PC-9 (cell line): ENCODE measurements around the gene SCP2. TPM values are rescaled to one million over a fixed set of nuclear protein-coding genes. Genes with fewer than 3 reads are reported as not detected.

Source experiments
- BruUV-seq: library from RNA; stranded (reverse); fragments of 400-500 nt; replicated peaks from 2 replicates; lab custom pipeline; 2021; lab: Mats Ljungman, UMichigan
- CTCF ChIA-PET: fragments of 300-600 bp; sonication (Branson Sonifier 250); formaldehyde crosslinking; loops from one replicate; lab custom pipeline; 2022; ENCODE audit warnings: antibody characterized with exemption; lab: Charles Lee
- POLR2A ChIA-PET: fragments of 300-600 bp; sonication (Branson Sonifier 250); formaldehyde crosslinking; loops from one replicate; lab custom pipeline; 2022; ENCODE audit warnings: antibody characterized with exemption; ENCODE audit not compliant: unreplicated experiment; lab: Charles Lee
- DNase-seq, 2 experiments: peaks; one replicate each; pipeline versions ENCODE4 v3.0.0 to v3.0.0-alpha.2; 2015 to 2022; ENCODE audit warnings: mixed read lengths in 1 of 2
- H2AFZ ChIP-seq: fragments of 200-600 bp; sonication (generic); 2 replicates; pipeline ENCODE4 v1.8.1; 2017; ENCODE audit warnings: antibody characterized with exemption
- H3F3A ChIP-seq: fragments of 200-600 bp; sonication (generic); 2 replicates; pipeline ENCODE4 v1.8.1; 2017; ENCODE audit warnings: antibody characterized with exemption, mild to moderate bottlenecking, low read depth; ENCODE audit not compliant: insufficient read depth
- H3K27ac ChIP-seq: fragments of 200-600 bp; sonication (generic); 2 replicates; pipeline ENCODE4 v1.6.1; 2016; ENCODE audit warnings: mixed run types
- H3K27me3 ChIP-seq: fragments of 200-600 bp; sonication (generic); 2 replicates; pipeline ENCODE4 v1.6.1; 2016; ENCODE audit warnings: low read depth, mixed run types; ENCODE audit not compliant: insufficient read depth
- H3K36me3 ChIP-seq: fragments of 200-600 bp; sonication (generic); 2 replicates; pipeline ENCODE4 v1.6.1; 2016; ENCODE audit warnings: low read depth, mixed run types
- H3K4me1 ChIP-seq: fragments of 200-600 bp; sonication (generic); replicated peaks from 2 replicates; pipeline ENCODE4 v1.6.1; 2016; ENCODE audit warnings: mixed run types; ENCODE audit not compliant: insufficient read depth
- H3K4me2 ChIP-seq: fragments of 200-600 bp; sonication (generic); 2 replicates; pipeline ENCODE4 v1.6.1; 2017; ENCODE audit warnings: mixed run types
- H3K4me3 ChIP-seq: fragments of 200-600 bp; sonication (generic); 2 replicates; pipeline ENCODE4 v1.6.1; 2016; ENCODE audit warnings: mixed run types
- H3K79me2 ChIP-seq: fragments of 200-600 bp; sonication (generic); 2 replicates; pipeline ENCODE4 v1.6.1; 2017; ENCODE audit warnings: low read depth, mixed run types
- H3K9me2 ChIP-seq: fragments of 200-600 bp; sonication (generic); 2 replicates; pipeline ENCODE4 v1.8.1; 2017; ENCODE audit warnings: mild to moderate bottlenecking; ENCODE audit not compliant: insufficient read depth
- H3K9me3 ChIP-seq: fragments of 200-600 bp; sonication (generic); 2 replicates; pipeline ENCODE4 v1.8.1; 2016; ENCODE audit warnings: low read depth; ENCODE audit not compliant: insufficient read depth
- H4K20me1 ChIP-seq: fragments of 200-600 bp; sonication (generic); 2 replicates; pipeline ENCODE4 v1.8.1; 2017; ENCODE audit not compliant: insufficient read depth
- CTCF ChIP-seq: fragments of 200-600 bp; sonication (generic); conservative IDR thresholded peaks from 2 replicates; pipeline ENCODE4 v1.6.1; 2017; ENCODE audit warnings: mixed run types, antibody characterized with exemption, mild to moderate bottlenecking, moderate library complexity
- EZH2 ChIP-seq: fragments of 200-600 bp; sonication (generic); IDR thresholded peaks from 2 replicates; pipeline ENCODE4 v1.8.0; 2017; ENCODE audit warnings: antibody characterized with exemption, low read depth
- intact Hi-C: fragments of 100-400 bp; cut with micrococcal nuclease; formaldehyde crosslinking; loops from one replicate; pipeline ENCODE4 v1.10.0; 2022; ENCODE audit not compliant: unreplicated experiment
- total RNA-seq: library from RNA; stranded (reverse); gene quantifications from 2 replicates; pipeline ENCODE4 v1.2.3, GENCODE V29; 2021

SCP2 gene
- total RNA-seq, 1 experiment from 2014 or later, result 87.8 TPM

DNA sequence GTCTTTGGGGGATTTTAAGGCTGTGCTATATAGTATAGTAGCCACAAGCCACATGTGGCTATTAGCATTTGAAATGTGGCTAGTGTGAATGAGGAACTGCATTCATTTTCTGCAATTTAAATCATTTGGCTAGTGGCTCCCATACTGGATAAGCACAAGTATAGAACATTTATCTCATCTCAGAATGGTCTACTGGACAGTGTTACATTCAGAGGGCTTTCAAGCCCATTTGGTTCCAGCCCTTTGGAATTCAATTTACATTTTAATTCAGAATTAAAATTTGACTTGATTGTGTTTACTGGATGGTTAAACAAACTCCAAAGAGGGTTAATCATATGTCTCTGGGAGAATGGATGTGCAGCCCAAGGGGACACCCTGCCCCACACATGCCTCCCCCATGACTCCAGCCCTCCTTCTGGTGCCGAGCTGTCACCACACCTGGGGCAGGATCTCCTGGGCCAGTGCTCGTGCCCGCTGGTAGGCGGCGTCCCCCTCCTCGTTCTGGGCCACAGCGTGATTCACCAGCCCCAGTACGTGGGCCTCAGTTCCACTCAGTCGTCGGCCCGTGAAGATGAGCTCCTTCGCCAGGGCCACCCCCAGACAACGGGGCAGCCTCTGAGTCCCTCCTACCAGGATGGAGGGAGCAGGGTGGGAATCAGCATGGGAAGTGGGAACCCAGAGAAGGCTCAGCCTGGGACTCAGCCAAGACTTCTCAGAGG is 22.7 kb upstream of the SCP2 start:
- no peak for DNase-seq
- intact Hi-C loops, result no loop called here
- Histone ChIP-seq H2AFZ (no peak overlapping the region), H3K9me3 (no peaks in the 10 kb centered on the region), H3K4me3 (no peak overlapping the region), H3F3A (peaks cover 8% of the 10 kb centered on the region; the same call in 1 of the 2 replicates), H3K79me2 (no peaks in the 10 kb centered on the region), H3K4me1 (peaks cover 6% of the 10 kb centered on the region), H3K9me2 (no peaks in the 10 kb centered on the region), H3K27ac (no peak overlapping the region), H3K36me3 (no peaks in the 10 kb centered on the region), H3K27me3 (no peaks in the 10 kb centered on the region), H4K20me1 (no peaks in the 10 kb centered on the region), H3K4me2 (no peak overlapping the region)
- no peak for TF ChIP-seq EZH2
- no peak for TF ChIP-seq CTCF
- POLR2A ChIA-PET, result interaction anchor here (0.6 kb wide), 1 partner anchor 53 kb away, joined by 6 read pairs; no protein-coding TSS in a partner anchor
- BruUV-seq, result no TSS peak
- CTCF ChIA-PET, result no interaction called here

DNA sequence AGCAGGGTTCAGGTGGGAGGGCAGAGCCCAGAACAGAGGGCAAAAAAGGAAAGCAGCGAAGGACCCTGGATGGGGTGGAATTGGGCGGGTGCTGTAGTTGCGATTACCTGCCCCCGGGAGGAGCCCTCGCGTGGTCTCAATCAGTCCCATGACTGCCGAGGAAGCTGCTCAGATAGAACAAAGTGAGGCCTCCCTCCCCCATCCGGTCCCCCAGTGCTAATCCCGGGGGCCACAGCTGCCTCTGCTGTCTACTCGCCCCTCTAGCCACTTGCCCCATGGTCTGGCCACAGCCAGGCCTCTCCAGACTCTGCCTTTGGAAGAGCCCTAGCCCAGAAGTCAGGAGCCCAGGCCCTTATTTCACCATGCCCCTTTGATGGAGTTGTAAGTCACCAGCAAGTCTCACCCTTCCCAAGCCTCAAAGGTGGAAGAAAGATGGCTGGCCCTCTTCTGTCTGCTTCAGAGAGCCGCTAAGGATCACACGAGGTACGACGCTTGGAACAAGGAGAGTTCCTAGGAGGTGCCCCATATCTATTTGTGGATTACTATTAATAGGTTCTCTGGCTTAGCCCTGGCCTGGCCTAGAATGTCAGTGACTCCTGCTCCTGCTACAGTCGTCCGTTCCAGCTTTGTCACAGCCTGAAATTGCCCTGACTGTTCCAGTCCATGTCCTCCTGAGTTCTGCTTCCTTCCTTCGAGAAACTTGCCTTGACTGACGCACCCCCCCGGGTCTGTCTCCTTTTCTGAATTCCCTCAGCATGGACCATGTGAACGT is 22.0 kb upstream of the SCP2 start:
- no peak overlapping the region for H3K4me2 ChIP-seq
- H3K9me2 ChIP-seq, result no peaks in the 10 kb centered on the region
- H3K9me3 ChIP-seq, result no peaks in the 10 kb centered on the region
- CTCF ChIA-PET, result interaction anchor here (0.5 to 0.6 kb wide), 2 partner anchors 17 to 198 kb away, joined by 3 read pairs; no protein-coding TSS in a partner anchor
- intact Hi-C loops, result loop anchor here (1.0 kb wide), 1 partner anchor 280 kb away; no protein-coding TSS in a partner anchor
- no peak overlapping the region for H2AFZ ChIP-seq
- POLR2A ChIA-PET, result interaction anchor here (0.6 kb wide), 1 partner anchor 72 kb away, joined by 7 read pairs; no protein-coding TSS in a partner anchor
- BruUV-seq, result no TSS peak
- H3K27me3 ChIP-seq, result no peaks in the 10 kb centered on the region
- TF ChIP-seq EZH2 (no peak), CTCF (peak; percentile 66)
- no peaks in the 10 kb centered on the region for H3K36me3 ChIP-seq
- H4K20me1 ChIP-seq, result no peaks in the 10 kb centered on the region
- H3F3A ChIP-seq, result peaks cover 8% of the 10 kb centered on the region
- peaks cover 6% of the 10 kb centered on the region for H3K4me1 ChIP-seq
- no peak overlapping the region for H3K4me3 ChIP-seq
- no peak overlapping the region for H3K27ac ChIP-seq
- no peaks in the 10 kb centered on the region for H3K79me2 ChIP-seq
- peak in 1 of 2 experiments; percentile 35 for DNase-seq

- no peaks in the 10 kb centered on the region for H3K9me3 ChIP-seq
- peaks cover 7% of the 10 kb centered on the region for H3F3A ChIP-seq
- peaks cover 6% of the 10 kb centered on the region for H3K4me1 ChIP-seq
- DNase-seq, result no peak
- H3K27ac ChIP-seq, result no peak overlapping the region
- no peak overlapping the region for H2AFZ ChIP-seq
- TF ChIP-seq CTCF (no peak), EZH2 (no peak)
- no peaks in the 10 kb centered on the region for H4K20me1 ChIP-seq
- no peaks in the 10 kb centered on the region for H3K36me3 ChIP-seq
- H3K9me2 ChIP-seq, result no peaks in the 10 kb centered on the region
- BruUV-seq, result no TSS peak
- ChIA-PET CTCF (interaction anchor here (0.5 kb wide), 1 partner anchor 286 kb away, joined by 6 read pairs; no protein-coding TSS in a partner anchor), POLR2A (no interaction called here)
- no peak overlapping the region for H3K4me3 ChIP-seq
- H3K27me3 ChIP-seq, result no peaks in the 10 kb centered on the region
- intact Hi-C loops, result no loop called here
- no peak overlapping the region for H3K4me2 ChIP-seq
- H3K79me2 ChIP-seq, result no peaks in the 10 kb centered on the region
Measured at GRCh38 chr1:52906135-52906603, 20.9 kb upstream of the SCP2 start.
